Left lobe of liver (tissue), 2 donors: ENCODE measurements around the gene INPP4B. TPM values are rescaled to one million over a fixed set of nuclear protein-coding genes. Genes with fewer than 3 reads are reported as not detected.

Experiments used
- ATAC-seq: fragments of 200-7000 bp; cut with Tn5 transposase; one replicate; pipeline ENCODE4 v1.9.1; 2020; ENCODE audit warnings: mild to moderate bottlenecking, moderate library complexity
- DNase-seq: peaks from one replicate; pipeline ENCODE4 v3.0.0-alpha.2; 2020; ENCODE audit warnings: low spot score
- total RNA-seq: library from RNA; stranded (reverse); gene quantifications from one replicate; pipeline ENCODE4 v1.2.1, GENCODE V29; 2021
- donor health status: DM: no; HTN: no; CAD: no; lungs with moderate emphysema.
- donor health status: DM: no; HTN: yes; CAD: no.

The INPP4B gene
- total RNA-seq, 1 donor from 2014 or later: 0.93 TPM

DNA sequence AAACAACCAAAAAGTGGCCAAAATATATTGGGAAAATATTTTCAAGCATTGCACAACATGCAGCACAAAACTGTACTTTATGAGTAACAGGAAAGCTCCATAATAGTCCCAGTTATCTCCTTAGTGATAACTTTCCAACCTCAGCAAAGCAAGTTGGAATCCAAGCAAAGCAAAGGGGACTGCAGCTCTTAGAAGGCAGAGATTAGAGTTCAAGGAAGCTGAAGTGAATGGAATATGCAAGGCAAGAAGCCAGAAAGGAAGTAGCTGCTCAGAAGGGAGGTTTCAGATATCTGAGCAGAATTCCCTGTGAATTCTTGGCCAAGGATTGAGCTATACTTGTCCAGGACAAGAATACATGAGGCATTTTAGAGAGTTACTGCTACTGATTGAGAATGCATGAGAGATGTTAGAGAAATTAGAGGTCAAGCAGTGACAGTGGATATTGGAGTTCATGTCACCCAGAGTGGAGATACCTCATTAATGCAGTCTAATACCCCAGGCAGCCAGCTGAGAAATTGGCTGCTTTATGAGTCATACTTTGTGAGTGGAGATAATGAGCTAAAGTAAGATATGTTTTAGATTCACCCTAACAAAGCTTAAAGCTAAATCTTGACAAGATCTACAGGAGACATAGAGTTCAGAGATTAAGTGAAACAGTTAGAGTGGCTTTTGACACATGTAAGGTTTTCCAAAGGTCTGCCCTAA is 102.8 kb downstream of the INPP4B start:
- ATAC-seq (peak; percentile 63), DNase-seq (no peak)

DNA sequence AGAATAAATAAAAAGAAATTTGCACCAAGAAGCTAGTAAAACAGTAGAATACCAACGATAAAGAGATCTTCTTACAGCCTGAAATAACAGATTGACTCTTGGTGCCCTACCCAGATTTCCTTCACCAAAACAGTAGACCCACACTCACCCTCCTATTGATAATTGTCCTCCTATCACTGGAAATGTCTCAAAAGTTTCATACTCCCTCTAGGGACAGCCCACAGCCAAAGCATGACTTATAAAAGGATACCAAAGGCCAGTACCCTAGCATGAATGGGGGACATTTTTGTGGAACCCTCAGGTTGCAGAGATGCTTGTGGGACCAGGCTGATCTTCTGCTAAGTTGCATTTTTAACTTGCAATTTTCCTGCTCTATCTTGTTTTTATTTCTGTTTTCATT is 104.1 kb downstream of the INPP4B start:
- no peak for DNase-seq

DNA sequence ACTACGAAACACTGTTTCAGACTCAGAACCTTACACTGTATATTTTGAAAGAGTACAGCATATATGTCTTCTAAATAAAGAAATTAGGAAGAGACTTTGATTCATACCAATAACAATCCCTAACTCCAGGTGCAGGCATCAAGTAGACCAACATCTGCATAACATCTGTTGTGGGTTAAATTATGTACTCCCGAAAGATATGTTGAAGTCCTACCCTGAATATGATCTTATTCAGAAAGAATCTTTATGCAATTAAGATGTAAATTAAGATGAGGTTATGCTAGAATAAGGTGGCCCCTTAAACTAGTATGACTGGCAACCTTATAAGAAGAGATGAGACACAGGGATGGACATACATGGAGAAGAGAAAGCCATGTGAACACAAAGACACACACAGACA is 117.9 kb downstream of the INPP4B start:
- no peak for ATAC-seq
- DNase-seq: no peak

More for the DNA sequence above, 104.1 kb downstream of the INPP4B start:
- ATAC-seq: no peak

DNA sequence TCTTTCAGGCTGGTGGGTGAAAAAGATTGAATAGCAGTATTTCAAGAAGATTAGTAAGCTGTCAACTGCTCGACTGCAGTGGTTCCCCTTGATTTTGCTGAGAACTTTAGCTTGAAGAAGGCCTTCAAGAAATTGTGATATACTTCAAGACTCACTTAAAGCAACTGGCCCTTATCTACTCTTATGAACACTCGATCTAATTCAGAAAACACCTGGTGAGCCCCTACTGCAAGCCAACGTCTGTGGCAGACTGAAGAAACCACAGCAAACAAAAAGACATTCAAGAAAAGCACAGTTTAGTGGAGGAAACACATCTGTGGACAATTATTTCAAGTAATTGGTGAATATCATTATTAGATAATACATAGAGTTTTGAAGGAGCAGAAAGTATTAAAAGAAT is 119.0 kb downstream of the INPP4B start:
- ATAC-seq: no peak
- no peak for DNase-seq

DNA sequence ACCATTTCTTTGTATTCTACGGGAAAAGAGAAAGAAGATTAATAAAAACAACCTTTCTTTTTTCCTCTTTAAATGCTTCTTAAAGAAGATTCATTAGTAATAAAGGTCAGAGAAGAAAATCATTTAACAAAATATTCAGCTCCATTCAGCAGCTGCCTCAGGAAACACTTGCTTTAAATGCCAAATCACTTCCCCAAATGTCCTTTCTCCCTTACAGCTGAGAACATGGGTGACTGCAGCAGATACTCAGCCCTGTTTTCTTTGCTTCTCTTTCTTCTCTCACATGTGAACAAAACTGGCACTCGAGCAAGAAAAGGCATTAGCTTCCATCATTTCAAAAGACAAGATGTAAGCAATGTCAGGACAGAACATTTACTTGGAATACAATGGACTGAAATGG is 120.2 kb downstream of the INPP4B start:
- DNase-seq (no peak), ATAC-seq (no peak)

DNA sequence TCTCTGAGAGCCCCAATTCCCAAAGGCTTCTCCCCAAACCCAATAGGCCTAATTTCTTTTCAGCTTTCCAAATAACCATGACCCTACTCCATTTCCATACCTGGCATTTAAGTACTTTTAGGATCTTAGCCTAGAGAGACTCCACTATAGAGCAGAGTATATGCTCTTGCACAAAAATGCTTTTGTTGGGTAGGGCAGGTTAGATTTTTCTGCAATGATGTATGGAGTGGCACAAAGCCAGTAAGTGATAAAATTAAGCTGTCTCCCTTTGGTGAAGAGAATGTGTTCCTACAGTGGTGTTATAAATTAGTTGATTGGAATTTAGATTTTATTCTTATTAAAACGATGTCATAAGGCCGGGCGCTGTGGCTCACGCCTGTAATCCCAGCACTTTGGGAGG is 124.9 kb downstream of the INPP4B start:
- DNase-seq: no peak
- ATAC-seq: no peak

DNA sequence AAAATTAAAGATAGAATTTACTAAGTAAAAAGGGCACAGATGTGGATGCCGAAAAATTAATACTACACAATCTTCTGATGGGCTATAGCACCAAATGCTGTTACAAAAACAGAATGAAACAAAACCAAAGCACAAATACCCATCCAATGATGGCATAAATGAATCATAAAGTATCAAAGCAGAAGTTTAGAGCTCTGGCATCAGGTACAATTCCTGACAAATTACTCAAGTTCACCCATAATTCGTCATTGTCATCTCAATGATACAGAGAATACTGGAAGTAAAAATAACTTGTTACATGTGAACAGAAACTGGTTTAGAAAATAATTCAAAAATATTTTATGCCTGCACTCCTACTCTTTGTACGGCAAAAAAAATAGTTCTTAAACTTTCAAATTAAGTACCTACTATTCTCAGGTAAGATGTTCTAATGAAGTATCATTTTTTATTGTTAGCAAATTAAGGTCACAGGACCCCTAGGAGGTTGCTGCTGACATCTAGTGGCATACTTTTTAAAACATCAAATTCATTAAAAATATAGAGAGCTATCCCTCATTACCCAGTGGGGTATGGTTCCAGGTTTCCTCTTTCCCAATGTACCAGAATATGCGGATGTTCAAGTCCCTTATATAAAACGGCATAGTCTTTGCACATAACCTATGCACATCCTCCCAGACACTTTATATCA is 126.1 kb downstream of the INPP4B start:
- ATAC-seq (peak; percentile 78), DNase-seq (no peak)

DNA sequence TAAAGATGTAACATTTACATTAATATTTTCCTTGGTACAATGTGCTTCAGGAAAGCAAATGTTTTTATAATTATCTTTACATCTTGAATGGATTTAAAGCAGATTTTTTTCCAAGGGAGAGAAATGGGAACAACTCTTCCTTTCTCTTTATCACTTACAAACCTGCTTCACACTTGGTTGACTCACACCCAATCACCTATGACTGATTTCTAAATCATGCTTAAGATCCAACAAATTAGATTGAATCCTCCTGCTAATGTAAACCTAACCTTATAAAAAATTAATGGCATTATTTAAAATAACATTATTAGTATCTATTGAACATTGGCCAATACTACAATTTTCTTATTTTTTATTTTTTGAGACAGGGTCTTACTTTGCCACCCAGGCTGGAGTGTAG is 127.1 kb downstream of the INPP4B start:
- ATAC-seq (no peak), DNase-seq (no peak)

DNA sequence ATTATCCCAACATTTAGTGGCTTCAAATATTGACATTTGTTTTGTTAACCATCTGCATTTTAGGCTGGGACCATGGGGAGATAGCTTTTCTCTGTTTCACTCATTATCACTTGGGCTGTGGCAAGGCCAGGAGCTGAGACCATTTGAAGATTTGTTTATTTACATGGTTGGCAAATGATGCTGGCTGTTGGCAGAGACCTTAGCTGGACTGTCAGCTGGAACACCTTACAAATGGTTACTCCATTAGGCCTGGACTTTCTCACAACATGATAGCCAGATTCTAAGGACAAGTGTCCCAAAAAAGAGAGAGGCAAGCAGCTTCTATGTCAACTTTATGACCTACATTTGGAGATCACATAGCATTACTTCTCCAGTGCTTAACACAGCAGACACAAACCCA is 130.4 kb downstream of the INPP4B start:
- DNase-seq: no peak
- no peak for ATAC-seq

DNA sequence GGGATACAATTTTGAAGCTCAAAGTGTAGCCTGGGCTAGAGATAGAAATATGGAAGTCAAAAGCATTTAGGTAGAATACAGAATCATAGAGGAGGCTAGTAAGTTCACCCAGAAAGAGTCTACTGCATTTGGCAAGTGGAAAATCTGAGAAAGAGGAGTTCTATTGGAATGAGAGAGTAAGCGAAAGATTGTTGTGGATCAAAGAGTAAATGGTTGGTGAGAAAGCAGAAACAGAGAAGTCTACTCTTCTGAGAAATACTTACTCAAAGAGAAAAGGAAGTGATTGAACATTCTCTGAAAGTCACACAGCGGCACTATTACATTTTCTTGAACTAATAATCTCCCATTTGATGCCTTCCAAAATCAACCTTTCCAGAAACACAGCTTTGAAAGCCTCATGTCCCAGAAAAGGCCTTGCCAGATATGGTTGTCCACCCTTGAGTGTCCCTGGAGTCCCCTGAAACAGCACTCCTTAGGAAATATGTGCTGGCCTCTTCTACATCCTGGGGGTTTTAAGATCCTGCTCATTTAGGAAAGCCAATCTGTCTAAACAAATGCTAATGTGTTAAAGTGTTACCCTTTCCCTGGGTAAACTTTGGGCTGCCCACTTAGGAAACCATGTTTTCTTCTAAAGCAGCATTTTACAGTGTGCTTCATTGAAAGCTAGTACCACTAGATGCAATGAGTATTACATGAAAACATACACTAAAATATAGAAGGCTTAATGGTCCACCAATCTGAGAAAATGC is 132.6 kb downstream of the INPP4B start:
- ATAC-seq (no peak), DNase-seq (no peak)

DNA sequence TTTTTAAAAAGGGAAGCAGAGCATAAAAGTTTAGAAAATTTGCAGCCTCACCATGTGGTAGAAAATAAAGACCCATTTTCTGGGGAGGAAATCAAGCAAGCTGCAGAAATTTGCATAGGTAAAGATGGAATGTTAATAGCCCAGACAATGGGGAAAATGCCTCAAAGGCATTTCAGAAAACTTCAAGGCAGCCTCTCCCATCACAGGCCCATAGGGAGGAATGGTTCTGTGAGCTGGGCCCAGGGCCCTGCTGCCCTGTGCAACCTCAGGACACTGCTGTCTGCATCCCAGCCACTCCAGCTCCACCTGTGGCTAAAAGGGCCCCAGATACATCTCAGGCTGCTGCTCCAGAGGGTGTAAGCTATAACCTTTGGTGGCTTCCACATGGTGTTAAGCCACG is 137.9 kb downstream of the INPP4B start:
- DNase-seq (no peak), ATAC-seq (no peak)

DNA sequence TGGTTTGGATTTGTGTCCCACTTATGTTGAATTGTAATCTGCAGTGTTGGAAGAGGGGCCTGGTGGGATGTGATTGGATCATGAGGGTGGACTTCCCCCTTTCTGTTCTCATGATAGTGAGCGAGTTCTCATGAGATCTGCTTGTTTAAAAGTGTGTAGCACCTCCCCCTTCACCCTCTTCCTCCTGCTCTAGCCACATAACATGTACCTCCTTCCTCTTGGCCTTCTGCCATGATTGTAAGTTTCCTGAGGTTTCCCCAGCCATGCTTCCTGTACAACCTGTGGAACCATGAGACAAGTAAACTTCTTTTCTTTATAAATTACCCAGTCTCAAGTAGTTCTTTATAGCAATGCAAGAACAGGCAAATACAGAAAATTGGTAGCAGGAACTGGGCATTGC is 138.7 kb downstream of the INPP4B start:
- no peak for DNase-seq
- no peak for ATAC-seq

DNA sequence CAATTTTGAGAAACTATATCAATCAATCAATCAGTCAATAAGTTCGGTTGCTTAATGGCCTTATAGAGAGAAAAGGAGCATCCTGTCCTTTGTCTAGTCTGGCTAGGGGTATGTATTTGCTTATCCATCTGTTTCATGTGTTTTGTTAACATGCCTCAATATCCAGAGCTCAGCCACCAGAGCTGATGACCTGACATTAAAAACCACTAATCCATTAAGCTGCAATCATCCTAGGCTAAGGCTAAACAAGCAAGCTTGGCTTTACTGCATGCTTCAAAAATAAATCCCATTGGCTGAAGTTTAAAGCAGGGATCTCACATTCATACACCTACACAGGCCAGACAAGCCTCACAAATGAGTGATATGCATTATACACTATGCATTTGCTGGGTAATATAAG is 139.7 kb downstream of the INPP4B start:
- DNase-seq: no peak
- no peak for ATAC-seq

DNA sequence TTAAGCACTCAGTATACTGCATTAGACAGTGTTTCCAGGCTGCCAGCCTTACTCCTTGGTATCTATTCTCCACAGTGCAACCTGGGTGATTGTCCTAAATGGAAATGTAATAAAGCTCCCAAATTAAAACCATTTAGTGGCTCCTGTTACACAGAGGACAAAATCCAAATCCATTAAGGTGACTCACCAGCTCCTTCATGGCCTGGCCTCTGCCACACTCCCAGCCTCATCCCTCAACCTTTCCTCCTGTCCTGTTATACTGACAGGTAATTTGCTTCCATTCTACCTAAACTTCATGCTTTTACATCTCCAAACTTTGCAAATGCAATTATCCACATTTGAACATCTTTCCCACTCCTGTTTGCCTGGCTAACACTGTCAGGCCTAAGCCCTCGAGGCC is 140.3 kb downstream of the INPP4B start:
- DNase-seq (no peak), ATAC-seq (no peak)

DNA sequence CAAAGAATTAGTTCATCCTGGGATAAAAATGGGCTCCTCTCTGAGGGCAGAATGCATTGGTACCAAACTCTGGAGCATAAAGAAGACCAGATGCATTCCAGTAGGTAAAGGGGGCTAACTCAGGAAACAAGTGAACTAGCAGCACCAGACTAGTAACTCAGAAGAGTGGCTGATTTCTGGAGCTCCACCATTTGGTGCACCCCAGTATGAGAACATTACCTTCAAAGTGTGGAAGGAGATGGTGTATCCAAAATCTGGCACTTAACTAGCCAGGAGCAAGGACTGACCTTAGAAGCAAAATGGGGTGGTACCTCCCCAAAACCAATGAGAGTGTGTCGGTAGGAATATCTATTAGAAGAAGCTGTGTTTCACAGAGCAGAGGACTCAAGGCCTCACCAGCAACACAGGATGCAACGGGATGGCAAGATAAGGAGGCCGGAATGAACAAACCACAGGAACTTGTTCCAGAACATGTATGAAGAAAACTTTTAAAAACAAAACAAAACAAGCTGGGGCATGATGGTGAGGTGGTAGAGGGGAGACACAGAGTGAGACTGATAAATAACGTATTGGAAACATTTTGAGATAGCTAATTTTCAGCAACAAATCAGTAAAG is 142.3 kb downstream of the INPP4B start:
- DNase-seq (no peak), ATAC-seq (no peak)

DNA sequence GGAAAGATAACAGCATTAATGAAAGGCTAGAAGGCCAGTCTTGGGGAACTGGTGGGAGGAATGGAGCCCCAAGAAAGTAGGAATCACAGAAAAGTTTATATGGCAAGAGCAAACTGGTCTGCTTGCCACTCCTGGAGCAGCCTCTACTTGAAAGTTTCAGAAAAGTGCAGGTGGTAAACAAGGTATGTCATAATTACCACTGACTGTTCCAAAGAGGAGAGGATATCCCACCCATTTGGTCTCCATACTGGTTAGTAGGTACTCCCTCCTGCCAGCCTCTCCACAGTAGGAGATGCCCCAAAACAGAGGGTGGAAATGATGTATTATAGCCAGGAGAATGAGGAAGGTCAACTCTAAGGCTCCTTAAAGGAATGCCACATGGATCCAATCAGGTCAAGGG is 145.1 kb downstream of the INPP4B start:
- ATAC-seq (no peak), DNase-seq (no peak)

DNA sequence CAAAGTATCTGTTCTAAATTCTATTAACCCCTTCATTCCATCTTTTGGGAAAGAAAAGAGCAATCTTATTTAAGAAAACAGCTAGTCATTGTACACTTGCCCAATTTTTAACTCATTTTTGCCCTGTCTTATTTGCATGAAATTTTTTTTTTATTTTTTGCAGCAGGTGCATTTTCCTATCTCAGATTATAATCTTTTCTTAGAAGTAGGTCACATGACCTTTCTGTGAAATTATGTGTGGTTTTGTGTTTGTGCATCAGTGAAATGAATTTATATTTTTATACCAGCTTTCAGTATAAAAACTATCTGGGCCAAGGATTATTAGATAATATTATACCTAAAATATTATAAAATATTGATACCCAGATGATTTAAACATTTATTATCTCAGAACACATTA is 145.6 kb downstream of the INPP4B start:
- DNase-seq (no peak), ATAC-seq (no peak)

DNA sequence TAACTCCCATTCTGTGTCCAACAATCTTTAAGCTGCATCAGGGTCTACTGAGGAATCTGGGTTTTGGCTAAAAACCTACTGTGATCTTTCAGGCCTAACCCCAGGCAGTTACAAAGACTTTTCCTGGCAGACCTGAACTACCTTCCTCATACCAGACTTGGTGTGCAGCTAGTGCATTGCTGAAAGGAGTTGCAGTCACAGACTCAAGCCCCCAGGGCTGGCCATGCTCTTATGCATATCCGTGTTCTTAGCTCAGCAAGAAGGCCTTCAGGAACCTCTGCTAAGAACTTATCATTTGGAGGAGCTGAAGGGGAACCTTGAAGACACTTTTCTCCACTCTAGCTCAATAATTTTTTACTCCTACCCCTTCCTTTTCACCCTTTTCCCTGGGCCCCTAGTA is 147.5 kb downstream of the INPP4B start:
- no peak for DNase-seq
- no peak for ATAC-seq

DNA sequence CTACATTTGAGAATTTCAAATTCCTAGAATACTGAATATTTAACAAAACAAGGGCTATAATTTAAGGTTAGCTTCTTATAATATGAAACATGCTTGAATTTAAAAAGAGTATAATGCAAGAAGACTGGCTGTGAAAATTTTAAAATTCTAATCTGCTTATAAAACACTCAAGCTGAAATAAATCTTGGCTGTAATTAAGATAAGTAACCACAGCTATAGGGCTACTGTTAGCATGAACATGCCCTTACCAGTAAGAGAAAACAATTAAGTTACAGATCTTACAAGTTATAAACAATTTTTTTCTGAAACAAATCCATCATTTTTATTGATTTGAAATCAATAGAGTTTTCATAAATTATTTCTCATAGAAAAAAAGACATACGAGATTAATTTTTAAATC is 148.2 kb downstream of the INPP4B start:
- DNase-seq: no peak
- ATAC-seq: no peak

DNA sequence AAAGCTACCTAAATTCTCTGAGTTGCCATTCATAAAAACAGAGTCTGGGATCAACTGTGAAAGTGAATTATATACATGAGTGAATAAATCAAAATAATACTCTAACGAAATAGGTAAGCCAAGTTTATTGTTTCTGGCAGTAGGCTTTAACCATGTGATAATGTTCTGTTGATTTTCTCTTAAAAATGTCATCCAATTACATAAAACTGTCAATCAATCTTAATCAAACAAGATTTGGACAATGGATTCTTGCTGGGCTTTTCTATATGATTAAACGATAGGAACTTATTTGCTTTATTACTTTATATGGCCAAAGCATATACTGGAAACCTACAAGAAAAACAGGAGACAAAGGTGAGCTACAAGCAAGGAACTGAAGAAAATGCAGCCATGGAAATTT is 148.8 kb downstream of the INPP4B start:
- DNase-seq: no peak
- no peak for ATAC-seq

DNA sequence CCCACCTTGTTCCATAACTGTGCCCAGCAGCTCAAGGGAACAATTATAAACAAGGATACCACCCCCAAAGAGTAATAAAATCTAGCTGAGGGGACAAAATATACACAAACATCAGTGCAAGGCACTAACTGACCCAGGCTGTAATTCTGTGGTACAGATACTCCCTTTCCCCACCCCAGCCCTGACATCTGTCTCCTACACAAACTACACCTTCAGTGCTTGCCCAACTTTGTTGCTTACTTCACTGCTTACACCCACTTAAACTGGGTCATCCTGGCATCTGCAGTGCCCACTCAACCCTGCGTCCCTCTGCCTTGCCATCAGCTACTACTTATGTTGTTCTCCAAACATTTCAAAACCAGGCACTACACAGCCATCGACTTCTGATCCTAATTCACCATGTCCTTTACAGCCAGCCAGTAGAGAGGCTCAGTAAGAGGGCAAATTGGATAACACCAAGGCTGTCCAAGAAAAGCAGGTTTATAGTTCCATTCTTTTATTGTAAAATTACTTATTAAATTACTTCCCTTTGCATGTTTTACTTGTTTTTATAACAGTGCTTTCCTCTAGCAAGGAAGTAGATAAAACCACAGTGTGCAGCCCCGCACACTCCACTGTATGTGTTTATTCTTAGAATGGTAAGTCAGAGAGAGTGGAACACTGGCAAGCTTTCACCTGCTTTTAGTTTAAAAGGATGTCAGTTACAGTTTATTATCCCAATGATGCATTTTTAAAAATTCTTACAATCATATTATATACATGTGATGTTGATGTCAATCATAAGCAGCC is 149.6 kb downstream of the INPP4B start:
- DNase-seq (no peak), ATAC-seq (no peak)
